K562 (cell line): ENCODE data around the gene RACK1. TPM values are rescaled to one million over a fixed set of nuclear protein-coding genes. Genes with fewer than 3 reads are reported as not detected.

Source experiments
- CBX1 ChIP-seq: sonication (generic); IDR thresholded peaks from 2 replicates; pipeline ENCODE4 v1.6.1; 2016; ENCODE audit warnings: antibody characterized with exemption, low read depth, mild to moderate bottlenecking
- COPS2 ChIP-seq: fragments of 450-650 bp; conservative IDR thresholded peaks from 2 replicates; pipeline ENCODE4 v1.6.1; 2016; ENCODE audit warnings: mild to moderate bottlenecking, moderate library complexity
- FOSL1 ChIP-seq: fragments of 200-800 bp; sonication (Bioruptor generic); conservative IDR thresholded peaks from 2 replicates; pipeline ENCODE4 v1.6.1; 2016; ENCODE audit warnings: missing genetic modification characterization, missing compliant biosample characterization
- HDGF ChIP-seq: fragments of 450-650 bp; IDR thresholded peaks from 2 replicates; pipeline ENCODE4 v1.6.1; 2016
- MXI1 ChIP-seq: IDR thresholded peaks from 2 replicates; pipeline ENCODE4 v1.6.1; 2011; ENCODE audit warnings: low read depth, mild to moderate bottlenecking, improper control_type of control experiment, low read length
- NFATC3 ChIP-seq: fragments of 450-650 bp; IDR thresholded peaks from 2 replicates; pipeline ENCODE4 v1.6.1; 2017; ENCODE audit warnings: mild to moderate bottlenecking
- POLR2A ChIP-seq: fragments of 450-650 bp; conservative IDR thresholded peaks from 2 replicates; pipeline ENCODE4 v1.6.1; 2016
- POLR2G ChIP-seq: fragments of 200-400 bp; formaldehyde crosslinking; IDR thresholded peaks from 2 replicates; pipeline ENCODE4 v1.6.1; 2017; ENCODE audit warnings: low read depth, mild to moderate bottlenecking, antibody characterized with exemption, low read length, moderate library complexity
- RBM22 ChIP-seq: fragments of 200-400 bp; formaldehyde crosslinking; IDR thresholded peaks from 2 replicates; pipeline ENCODE4 v1.6.1; 2018; ENCODE audit warnings: low read length, low read depth; ENCODE audit not compliant: poor library complexity, severe bottlenecking
- RFX7 ChIP-seq: fragments of 250-450 bp; sonication (Bioruptor Pico); IDR thresholded peaks from 2 replicates; pipeline ENCODE4 v1.5.1; 2021; ENCODE audit warnings: mild to moderate bottlenecking
- SMC3 ChIP-seq: conservative IDR thresholded peaks from 2 replicates; pipeline ENCODE4 v1.6.1; 2011; ENCODE audit warnings: low read depth, low read length, improper control_type of control experiment; ENCODE audit not compliant: insufficient read depth
- SOX6 ChIP-seq: fragments of 450-650 bp; IDR thresholded peaks from 2 replicates; pipeline ENCODE4 v1.6.1; 2014; ENCODE audit warnings: mild to moderate bottlenecking
- ZNF324 ChIP-seq: fragments of 250-450 bp; sonication (Bioruptor Pico); IDR thresholded peaks from 2 replicates; pipeline ENCODE4 v1.4.0; 2020; ENCODE audit warnings: mild to moderate bottlenecking
- ZNF444 ChIP-seq: fragments of 250-450 bp; sonication (Bioruptor Pico); IDR thresholded peaks from 2 replicates; pipeline ENCODE4 v1.4.0; 2020; ENCODE audit warnings: mild to moderate bottlenecking, moderate library complexity
- ZNF717 ChIP-seq: fragments of 250-450 bp; sonication (Bioruptor Pico); IDR thresholded peaks from 2 replicates; pipeline ENCODE4 v1.5.0; 2021
- polyA plus RNA-seq, 8 experiments: library from polyadenylated mRNA; depleted of rRNA in 4 of 8; stranded (reverse) in 5 of 8; unstranded in 3 of 8; fragments of >200 nt; fragmentation: Nextera tagmentation in 2 of 8; fragmentation: Illumina TruSeq in 1 of 8; extraction: Ambion mirVana in 2 of 8; extraction: Trizol in 1 of 8; gene quantifications; 2 replicates each; pipeline versions ENCODE4 v1.2.1 to v1.2.3, GENCODE V29; 2011 to 2014; ENCODE audit warnings: inconsistent platforms in 1 of 8, missing spikeins in 1 of 8
- total RNA-seq, 7 experiments: library from RNA; depleted of rRNA in 6 of 7; stranded (reverse); fragments of >200 nt in 6 of 7; fragmentation: Illumina TruSeq in 2 of 7; extraction: Trizol in 2 of 7; gene quantifications; 2 replicates each; pipeline versions ENCODE4 v1.2.1 to v1.2.3, GENCODE V29; 2011 to 2021; ENCODE audit warnings: low replicate concordance in 1 of 7
- TF ChIP-seq, protein P1 (sequence below): fragments of 250-450 bp; sonication (Bioruptor Pico); IDR thresholded peaks from 2 replicates; pipeline ENCODE4 v1.5.1; 2021; ENCODE audit warnings: mild to moderate bottlenecking
- TF ChIP-seq, protein P2 (sequence below): fragments of 450-650 bp; IDR thresholded peaks from 2 replicates; pipeline ENCODE4 v1.6.1; 2016
- TF ChIP-seq, protein P3 (sequence below), 2 experiments: fragments of 450-650 bp in 1 of 2; sonication (generic) in 1 of 2; formaldehyde crosslinking in 1 of 2; IDR thresholded peaks in 1 of 2; conservative IDR thresholded peaks in 1 of 2; 2 replicates each; pipeline versions ENCODE4 v1.6.1 to v1.8.1; 2016 to 2023; ENCODE audit warnings: mild to moderate bottlenecking in 2 of 2, moderate library complexity in 2 of 2, inconsistent platforms in 1 of 2, missing genetic modification reagents in 1 of 2
- TF ChIP-seq, protein P4 (sequence below): sonication (generic); formaldehyde crosslinking; IDR thresholded peaks from 2 replicates; pipeline ENCODE4 v1.8.0; 2023; ENCODE audit warnings: mild to moderate bottlenecking, missing genetic modification reagents
- TF ChIP-seq, protein P5 (sequence below): fragments of 200-400 bp; formaldehyde crosslinking; IDR thresholded peaks from 2 replicates; pipeline ENCODE4 v1.6.1; 2017; ENCODE audit warnings: mild to moderate bottlenecking, low read depth, low read length, moderate library complexity
- TF ChIP-seq, protein P6 (sequence below): sonication (generic); formaldehyde crosslinking; IDR thresholded peaks from 2 replicates; pipeline ENCODE4 v1.8.0; 2022; ENCODE audit warnings: mild to moderate bottlenecking, low read depth, missing genetic modification reagents

The RACK1 gene
- total and polyA plus RNA-seq, 9 of the 15 experiments (the other 6 are each of a cell fraction or from before 2014, with no cell fraction given): 2,303 to 5,311 (median 3,833) TPM

DNA sequence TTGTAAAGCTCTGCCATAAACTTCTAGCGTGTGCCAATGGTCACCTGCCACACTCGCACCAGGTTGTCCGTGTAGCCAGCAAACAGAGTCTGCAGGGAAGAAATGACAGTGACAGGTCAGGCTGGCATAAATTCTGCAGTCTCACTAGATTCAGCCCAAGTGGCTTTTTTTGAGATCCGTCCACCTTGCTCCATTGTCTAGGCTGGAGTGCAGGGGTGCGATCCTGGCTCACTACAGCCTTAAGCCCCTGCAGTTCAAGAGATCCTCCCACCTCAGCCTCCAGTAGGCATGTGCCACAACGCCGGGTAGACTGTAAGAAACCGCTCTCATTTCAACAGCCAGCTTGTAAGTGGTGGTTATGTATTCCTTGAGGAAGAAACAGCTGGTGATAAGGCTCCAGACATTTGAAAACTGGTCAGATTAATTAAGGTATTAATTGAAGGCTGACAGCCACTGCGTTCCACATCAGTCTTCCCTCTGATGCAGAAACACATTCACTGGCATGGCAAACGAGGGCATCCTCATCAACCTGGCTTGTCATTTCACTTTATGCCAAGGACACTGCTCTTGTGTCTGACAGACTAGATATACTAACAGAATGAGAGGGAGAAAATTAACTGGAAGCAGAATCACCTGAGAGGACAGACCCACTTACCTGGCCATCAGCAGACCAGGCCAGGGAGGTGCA is 6.6 kb downstream of the RACK1 start (continued):
- TF ChIP-seq, protein P1, sequence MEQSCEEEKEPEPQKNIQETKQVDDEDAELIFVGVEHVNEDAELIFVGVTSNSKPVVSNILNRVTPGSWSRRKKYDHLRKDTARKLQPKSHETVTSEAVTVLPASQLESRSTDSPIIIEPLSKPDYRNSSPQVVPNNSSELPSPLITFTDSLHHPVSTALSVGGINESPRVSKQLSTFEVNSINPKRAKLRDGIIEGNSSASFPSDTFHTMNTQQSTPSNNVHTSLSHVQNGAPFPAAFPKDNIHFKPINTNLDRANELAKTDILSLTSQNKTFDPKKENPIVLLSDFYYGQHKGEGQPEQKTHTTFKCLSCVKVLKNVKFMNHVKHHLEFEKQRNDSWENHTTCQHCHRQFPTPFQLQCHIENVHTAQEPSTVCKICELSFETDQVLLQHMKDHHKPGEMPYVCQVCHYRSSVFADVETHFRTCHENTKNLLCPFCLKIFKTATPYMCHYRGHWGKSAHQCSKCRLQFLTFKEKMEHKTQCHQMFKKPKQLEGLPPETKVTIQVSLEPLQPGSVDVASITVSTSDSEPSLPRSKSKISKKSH (CRISPR knock-in tag): no peak
- TF ChIP-seq POLR2A: peak; percentile 52
- TF ChIP-seq SOX6: no peak
- TF ChIP-seq, protein P2, sequence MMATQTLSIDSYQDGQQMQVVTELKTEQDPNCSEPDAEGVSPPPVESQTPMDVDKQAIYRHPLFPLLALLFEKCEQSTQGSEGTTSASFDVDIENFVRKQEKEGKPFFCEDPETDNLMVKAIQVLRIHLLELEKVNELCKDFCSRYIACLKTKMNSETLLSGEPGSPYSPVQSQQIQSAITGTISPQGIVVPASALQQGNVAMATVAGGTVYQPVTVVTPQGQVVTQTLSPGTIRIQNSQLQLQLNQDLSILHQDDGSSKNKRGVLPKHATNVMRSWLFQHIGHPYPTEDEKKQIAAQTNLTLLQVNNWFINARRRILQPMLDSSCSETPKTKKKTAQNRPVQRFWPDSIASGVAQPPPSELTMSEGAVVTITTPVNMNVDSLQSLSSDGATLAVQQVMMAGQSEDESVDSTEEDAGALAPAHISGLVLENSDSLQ: no peak
- TF ChIP-seq, protein P3, sequence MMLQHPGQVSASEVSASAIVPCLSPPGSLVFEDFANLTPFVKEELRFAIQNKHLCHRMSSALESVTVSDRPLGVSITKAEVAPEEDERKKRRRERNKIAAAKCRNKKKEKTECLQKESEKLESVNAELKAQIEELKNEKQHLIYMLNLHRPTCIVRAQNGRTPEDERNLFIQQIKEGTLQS (IDR thresholded peaks at IDR 0.05): no peak
- TF ChIP-seq, protein P3 (CRISPR knock-in tag; conservative IDR thresholded peaks at IDR 0.05): no peak
- TF ChIP-seq ZNF324 (CRISPR knock-in tag): no peak
- peak; percentile 48 for TF ChIP-seq RBM22
- no peak for TF ChIP-seq FOSL1 (tag)
- no peak for TF ChIP-seq RFX7 (CRISPR knock-in tag)
- TF ChIP-seq MXI1: no peak
- peak; percentile 35; the same call in 1 of the 2 replicates for TF ChIP-seq POLR2G
- TF ChIP-seq ZNF717 (CRISPR knock-in tag): no peak
- TF ChIP-seq SMC3: no peak
- no peak for TF ChIP-seq ZNF444
- no peak for TF ChIP-seq HDGF
- TF ChIP-seq, protein P4, sequence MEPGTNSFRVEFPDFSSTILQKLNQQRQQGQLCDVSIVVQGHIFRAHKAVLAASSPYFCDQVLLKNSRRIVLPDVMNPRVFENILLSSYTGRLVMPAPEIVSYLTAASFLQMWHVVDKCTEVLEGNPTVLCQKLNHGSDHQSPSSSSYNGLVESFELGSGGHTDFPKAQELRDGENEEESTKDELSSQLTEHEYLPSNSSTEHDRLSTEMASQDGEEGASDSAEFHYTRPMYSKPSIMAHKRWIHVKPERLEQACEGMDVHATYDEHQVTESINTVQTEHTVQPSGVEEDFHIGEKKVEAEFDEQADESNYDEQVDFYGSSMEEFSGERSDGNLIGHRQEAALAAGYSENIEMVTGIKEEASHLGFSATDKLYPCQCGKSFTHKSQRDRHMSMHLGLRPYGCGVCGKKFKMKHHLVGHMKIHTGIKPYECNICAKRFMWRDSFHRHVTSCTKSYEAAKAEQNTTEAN: no peak
- TF ChIP-seq NFATC3: no peak
- no peak for TF ChIP-seq COPS2
- no peak for TF ChIP-seq CBX1
- TF ChIP-seq, protein P5, sequence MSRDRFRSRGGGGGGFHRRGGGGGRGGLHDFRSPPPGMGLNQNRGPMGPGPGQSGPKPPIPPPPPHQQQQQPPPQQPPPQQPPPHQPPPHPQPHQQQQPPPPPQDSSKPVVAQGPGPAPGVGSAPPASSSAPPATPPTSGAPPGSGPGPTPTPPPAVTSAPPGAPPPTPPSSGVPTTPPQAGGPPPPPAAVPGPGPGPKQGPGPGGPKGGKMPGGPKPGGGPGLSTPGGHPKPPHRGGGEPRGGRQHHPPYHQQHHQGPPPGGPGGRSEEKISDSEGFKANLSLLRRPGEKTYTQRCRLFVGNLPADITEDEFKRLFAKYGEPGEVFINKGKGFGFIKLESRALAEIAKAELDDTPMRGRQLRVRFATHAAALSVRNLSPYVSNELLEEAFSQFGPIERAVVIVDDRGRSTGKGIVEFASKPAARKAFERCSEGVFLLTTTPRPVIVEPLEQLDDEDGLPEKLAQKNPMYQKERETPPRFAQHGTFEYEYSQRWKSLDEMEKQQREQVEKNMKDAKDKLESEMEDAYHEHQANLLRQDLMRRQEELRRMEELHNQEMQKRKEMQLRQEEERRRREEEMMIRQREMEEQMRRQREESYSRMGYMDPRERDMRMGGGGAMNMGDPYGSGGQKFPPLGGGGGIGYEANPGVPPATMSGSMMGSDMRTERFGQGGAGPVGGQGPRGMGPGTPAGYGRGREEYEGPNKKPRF: no peak
- TF ChIP-seq, protein P6, sequence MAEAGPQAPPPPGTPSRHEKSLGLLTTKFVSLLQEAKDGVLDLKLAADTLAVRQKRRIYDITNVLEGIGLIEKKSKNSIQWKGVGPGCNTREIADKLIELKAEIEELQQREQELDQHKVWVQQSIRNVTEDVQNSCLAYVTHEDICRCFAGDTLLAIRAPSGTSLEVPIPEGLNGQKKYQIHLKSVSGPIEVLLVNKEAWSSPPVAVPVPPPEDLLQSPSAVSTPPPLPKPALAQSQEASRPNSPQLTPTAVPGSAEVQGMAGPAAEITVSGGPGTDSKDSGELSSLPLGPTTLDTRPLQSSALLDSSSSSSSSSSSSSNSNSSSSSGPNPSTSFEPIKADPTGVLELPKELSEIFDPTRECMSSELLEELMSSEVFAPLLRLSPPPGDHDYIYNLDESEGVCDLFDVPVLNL: no peak
